GM18858 (cell line): ENCODE results near the gene SH3D19.
"Not testable (repeated sequence)": the region's sequence is repeated elsewhere in the genome, so short reads cannot be mapped to it uniquely, and the experiment has no call there.

Experiments
- ATAC-seq: cut with Tn5 transposase; IDR thresholded peaks from one replicate; pipeline ENCODE4 v1.9.1; 2021; ENCODE audit not compliant: unreplicated experiment

Gene SH3D19

GRCh38 chr4:151276787-151277562, 48.4 kb downstream of the SH3D19 start, which contains the start of gene PRSS48:
Gene PRSS48, plus strand, starts transcription at chr4:151277161. Its CDS starts 12 bp downstream, at chr4:151277173.
- ATAC-seq, result peak; percentile 49

GRCh38 chr4:151268905-151269304, 56.5 kb downstream of the SH3D19 start:
- not testable (repeated sequence) for ATAC-seq

- no peak for ATAC-seq
Measured at GRCh38 chr4:151267822-151268535, 57.4 kb downstream of the SH3D19 start.

- no peak for ATAC-seq
Measured at GRCh38 chr4:151267104-151267503, 58.3 kb downstream of the SH3D19 start.

- ATAC-seq, result no peak
Measured at GRCh38 chr4:151266497-151266896, 58.9 kb downstream of the SH3D19 start.

GRCh38 chr4:151263455-151263854, 62.0 kb downstream of the SH3D19 start:
- ATAC-seq, result no peak

GRCh38 chr4:151260526-151260925, 64.9 kb downstream of the SH3D19 start:
- no peak for ATAC-seq

GRCh38 chr4:151259752-151260151, 65.7 kb downstream of the SH3D19 start:
- no peak for ATAC-seq

GRCh38 chr4:151257704-151258103, 67.7 kb downstream of the SH3D19 start:
- ATAC-seq, result no peak

- ATAC-seq, result no peak
Measured at GRCh38 chr4:151256134-151256533, 69.3 kb downstream of the SH3D19 start.

- not testable (repeated sequence) for ATAC-seq
Measured at GRCh38 chr4:151255680-151256079, 69.7 kb downstream of the SH3D19 start.

GRCh38 chr4:151255226-151255625, 70.2 kb downstream of the SH3D19 start:
- not testable (repeated sequence) for ATAC-seq

GRCh38 chr4:151251603-151252304, 73.7 kb downstream of the SH3D19 start:
- ATAC-seq, result no peak

GRCh38 chr4:151250706-151251105, 74.7 kb downstream of the SH3D19 start:
- ATAC-seq, result no peak

- no peak for ATAC-seq
Measured at GRCh38 chr4:151248519-151248918, 76.9 kb downstream of the SH3D19 start.

- no peak for ATAC-seq
Measured at GRCh38 chr4:151247395-151247794, 78.0 kb downstream of the SH3D19 start.

GRCh38 chr4:151246742-151247141, 78.7 kb downstream of the SH3D19 start:
- ATAC-seq, result no peak

GRCh38 chr4:151242305-151242704, 83.1 kb downstream of the SH3D19 start:
- no peak for ATAC-seq

- ATAC-seq, result no peak
Measured at GRCh38 chr4:151239608-151240007, 85.8 kb downstream of the SH3D19 start.

- ATAC-seq, result no peak
Measured at GRCh38 chr4:151238477-151238876, 86.9 kb downstream of the SH3D19 start.

- no peak for ATAC-seq
Measured at GRCh38 chr4:151236036-151236435, 89.4 kb downstream of the SH3D19 start.

- not testable (repeated sequence) for ATAC-seq
Measured at GRCh38 chr4:151235373-151235772, 90.0 kb downstream of the SH3D19 start.
